ENCODE data around the gene NOTUM. TPM values are rescaled to one million over a fixed set of nuclear protein-coding genes. Genes with fewer than 3 reads are reported as not detected.

The NOTUM gene
- polyA plus RNA-seq, 1 experiment: 0.06 TPM

- no peak for TF ChIP-seq CTCF (IDR thresholded peaks at IDR 0.05; ENCODE audit: insufficient read depth, low read depth, low read length)
- no peak for DNase-seq (ENCODE audit: low read depth)
- peak within 1 kb of the TSS; percentile 78 for H3K4me3 ChIP-seq (ENCODE audit: low read depth, low read length)
- no peaks in the 10 kb centered on the region for H3K27me3 ChIP-seq (ENCODE audit: control insufficient read depth, insufficient read depth, low read length)
- ChIA-PET CTCF (no interaction called here), POLR2A (no interaction called here)
- peaks cover 38% of the 10 kb centered on the region for H3K36me3 ChIP-seq (ENCODE audit: control insufficient read depth, insufficient read depth, low read length)
Measured at GRCh38 chr17:81911277-81911961, 49.6 kb downstream of the NOTUM start, which contains the start of gene PCYT2. Gene PCYT2 (minus strand): TSS chr17:81911399. CDS start chr17:81911355, 44 bp downstream.

- DNase-seq (ENCODE audit: low read depth): no peak
- ChIA-PET POLR2A (no interaction called here), CTCF (no interaction called here)
- peak overlapping the region; percentile 78 for H3K4me3 ChIP-seq (ENCODE audit: low read depth, low read length)
- H3K27me3 ChIP-seq (ENCODE audit: control insufficient read depth, insufficient read depth, low read length): no peaks in the 10 kb centered on the region
- H3K36me3 ChIP-seq (ENCODE audit: control insufficient read depth, insufficient read depth, low read length): peaks cover 41% of the 10 kb centered on the region
- TF ChIP-seq CTCF (IDR thresholded peaks at IDR 0.05; ENCODE audit: insufficient read depth, low read depth, low read length): no peak
Measured at GRCh38 chr17:81910840-81911276, 50.1 kb downstream of the NOTUM start.

DNA sequence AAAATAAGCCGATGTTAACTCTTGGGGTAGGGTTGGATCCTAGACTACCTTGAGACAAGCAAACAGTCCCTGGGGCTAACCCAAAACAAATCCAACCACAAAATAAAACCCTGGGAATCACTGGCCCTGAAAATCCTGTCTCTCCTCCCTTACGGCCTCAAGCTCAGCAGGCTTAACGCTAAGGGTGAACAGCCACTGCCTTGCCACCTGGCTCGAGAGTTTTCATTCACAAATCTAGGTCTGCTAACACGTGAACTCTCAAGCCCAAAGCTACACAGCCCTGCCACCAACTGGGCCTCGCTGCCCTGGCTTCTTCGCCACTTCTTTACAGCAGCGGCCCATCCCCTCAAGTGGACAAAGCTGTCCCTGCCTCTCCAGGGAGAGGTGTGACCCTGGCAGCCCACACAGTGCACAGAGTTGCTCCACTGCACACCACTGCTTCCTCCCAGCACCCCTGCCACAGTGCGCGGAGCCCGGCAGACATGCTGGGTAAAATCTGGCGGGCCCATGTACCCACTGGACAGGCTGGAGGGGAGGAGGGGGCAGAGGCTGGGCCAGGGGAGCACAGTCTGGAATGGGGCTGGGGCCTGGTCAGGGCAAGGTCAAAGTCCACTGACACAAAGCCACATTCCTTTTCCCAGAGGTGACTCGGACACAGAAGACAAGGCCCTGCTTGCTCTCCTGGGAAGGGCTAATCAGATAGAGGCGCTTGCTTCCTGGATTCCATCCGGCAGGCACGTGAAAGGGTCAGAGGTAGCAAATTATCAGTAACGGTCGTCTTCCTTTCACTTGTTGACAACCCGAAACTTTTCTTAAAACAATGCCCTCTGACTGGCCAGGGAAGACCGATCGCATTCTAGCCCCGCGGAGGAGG is 50.8 kb downstream of the NOTUM start:
- ChIA-PET POLR2A (no interaction called here), CTCF (no interaction called here)
- Histone ChIP-seq H3K4me3 (ENCODE audit: low read depth, low read length) (peak overlapping the region; percentile 78), H3K27me3 (ENCODE audit: control insufficient read depth, insufficient read depth, low read length) (no peaks in the 10 kb centered on the region), H3K36me3 (ENCODE audit: control insufficient read depth, insufficient read depth, low read length) (peaks cover 37% of the 10 kb centered on the region)
- DNase-seq (ENCODE audit: low read depth): no peak
- TF ChIP-seq CTCF (IDR thresholded peaks at IDR 0.05; ENCODE audit: insufficient read depth, low read depth, low read length): no peak

- no peak overlapping the region for H3K4me3 ChIP-seq (ENCODE audit: low read depth, low read length)
- no peaks in the 10 kb centered on the region for H3K27me3 ChIP-seq (ENCODE audit: control insufficient read depth, insufficient read depth, low read length)
- no peak for DNase-seq (ENCODE audit: low read depth)
- H3K36me3 ChIP-seq (ENCODE audit: control insufficient read depth, insufficient read depth, low read length): peaks cover 29% of the 10 kb centered on the region
- no peak for TF ChIP-seq CTCF (IDR thresholded peaks at IDR 0.05; ENCODE audit: insufficient read depth, low read depth, low read length)
- ChIA-PET CTCF (interaction anchor here (0.8 kb wide), 1 partner anchor 16 kb away, joined by 3 read pairs; no protein-coding TSS in a partner anchor), POLR2A (no interaction called here)
Measured at GRCh38 chr17:81909231-81909630, 51.8 kb downstream of the NOTUM start.

DNA sequence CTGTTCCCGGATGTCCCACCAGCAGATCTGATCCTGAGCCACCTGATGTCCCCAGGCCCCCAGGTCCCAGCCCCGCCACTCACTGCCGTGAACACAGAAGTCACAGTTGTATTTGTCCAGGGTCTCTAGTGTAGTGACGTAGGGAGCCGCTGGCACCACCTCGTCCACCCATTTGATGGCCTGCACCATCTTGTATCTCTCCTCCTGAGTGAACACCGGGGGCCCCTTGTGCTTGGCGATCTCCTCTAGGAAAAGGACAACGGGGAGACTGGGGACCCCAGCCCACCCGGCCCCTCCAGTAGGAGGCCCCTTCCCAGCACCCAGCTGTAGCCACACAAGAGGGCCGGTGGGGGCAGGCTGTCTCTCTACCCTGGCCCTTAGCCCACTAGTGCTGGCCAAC is 52.2 kb downstream of the NOTUM start:
- H3K27me3 ChIP-seq (ENCODE audit: control insufficient read depth, insufficient read depth, low read length): no peaks in the 10 kb centered on the region
- peaks cover 26% of the 10 kb centered on the region for H3K36me3 ChIP-seq (ENCODE audit: control insufficient read depth, insufficient read depth, low read length)
- DNase-seq (ENCODE audit: low read depth): no peak
- TF ChIP-seq CTCF (IDR thresholded peaks at IDR 0.05; ENCODE audit: insufficient read depth, low read depth, low read length): no peak
- H3K4me3 ChIP-seq (ENCODE audit: low read depth, low read length): no peak overlapping the region
- ChIA-PET CTCF (interaction anchor here (0.8 kb wide), 1 partner anchor 16 kb away, joined by 3 read pairs; no protein-coding TSS in a partner anchor), POLR2A (no interaction called here)

All from BJ (cell line).